OCI-LY1 (cell line): ENCODE data around the gene TRAFD1.

Experiments
- CTCF ChIP-seq: fragments of 200-600 bp; sonication (generic), shearing (Covaris generic); IDR thresholded peaks from 2 replicates; pipeline ENCODE4 v1.5.1; 2017; ENCODE audit warnings: mild to moderate bottlenecking, antibody characterized with exemption, low read length, moderate library complexity, mixed read lengths
- EZH2 ChIP-seq: fragments of 200-600 bp; sonication (generic), shearing (Covaris generic); IDR thresholded peaks from 2 replicates; pipeline ENCODE4 v1.8.0; 2017; ENCODE audit warnings: borderline replicate concordance, mixed run types, mild to moderate bottlenecking, antibody characterized with exemption, low read length, moderate library complexity, mixed read lengths

- TF ChIP-seq CTCF (no peak), EZH2 (no peak)
Measured at GRCh38 chr12:112087055-112087850, 38.1 kb upstream of the TRAFD1 start.
